ENCODE results near the gene HFE. TPM values are rescaled to one million over a fixed set of nuclear protein-coding genes. Genes with fewer than 3 reads are reported as not detected.

Gene HFE
- total and polyA plus RNA-seq, 2 of the 13 experiments (the other 11 are each of a cell fraction or from before 2014, with no cell fraction given): 3.7 to 6.3 TPM

- TF ChIP-seq ZNF414 (CRISPR knock-in tag; IDR thresholded peaks at IDR 0.05) (peak; percentile 92), ZNF263 (CRISPR knock-in tag; IDR thresholded peaks at IDR 0.05) (peak; percentile 65; the same call in 1 of the 2 replicates), ZMYM2 (CRISPR knock-in tag; IDR thresholded peaks at IDR 0.05) (0 out of 2 replicates have a peak, but pooled peaks have one; percentile 17), MXI1 (IDR thresholded peaks at IDR 0.05; ENCODE audit: borderline replicate concordance, low read depth, low read length) (peak; percentile 56; the same call in 1 of the 3 replicates), TCF7 (IDR thresholded peaks at IDR 0.05; ENCODE audit: low read depth) (no peak), ZNF44 (CRISPR knock-in tag; IDR thresholded peaks at IDR 0.05) (no peak; the same call in 1 of the 2 replicates), MAZ (IDR thresholded peaks at IDR 0.05; ENCODE audit: borderline replicate concordance, low read depth, low read length) (peak; percentile 43; the same call in 1 of the 2 replicates), MAZ (CRISPR knock-in tag; IDR thresholded peaks at IDR 0.05; ENCODE audit: low read depth) (peak; percentile 68; the same call in 1 of the 2 replicates), MLLT10 (CRISPR knock-in tag; IDR thresholded peaks at IDR 0.05) (peak; percentile 84), ARID2 (CRISPR knock-in tag; IDR thresholded peaks at IDR 0.05; ENCODE audit: borderline replicate concordance) (no peak), MED1 (CRISPR knock-in tag; IDR thresholded peaks at IDR 0.05) (peak; percentile 96), RERE (CRISPR knock-in tag; IDR thresholded peaks at IDR 0.05; ENCODE audit: low read depth) (no peak), HES4 (CRISPR knock-in tag; IDR thresholded peaks at IDR 0.05; ENCODE audit: borderline replicate concordance) (peak; percentile 51; the same call in 1 of the 2 replicates), IKZF5 (CRISPR knock-in tag; IDR thresholded peaks at IDR 0.05) (peak; percentile 92), ZNF3 (CRISPR knock-in tag; IDR thresholded peaks at IDR 0.05) (peak; percentile 45; the same call in 1 of the 2 replicates), FUBP1 (CRISPR knock-in tag; IDR thresholded peaks at IDR 0.05; ENCODE audit: borderline replicate concordance) (no peak), ZNF75D (CRISPR knock-in tag; IDR thresholded peaks at IDR 0.05; ENCODE audit: borderline replicate concordance) (peak; percentile 78; the same call in 1 of the 2 replicates), DDIT3 (CRISPR knock-in tag; IDR thresholded peaks at IDR 0.05) (no peak), ZNF792 (CRISPR knock-in tag; IDR thresholded peaks at IDR 0.05) (peak; percentile 33), SP4 (CRISPR knock-in tag; IDR thresholded peaks at IDR 0.05) (peak; percentile 80)
Observed at GRCh38 chr6:26055719-26056582, 31.3 kb upstream of the HFE start (continued).
